ENCODE data around the gene OCA2.

OCA2 gene

GRCh38 chr15:27835233-27835939, 263.7 kb downstream of the OCA2 start:
- DNase-seq = no peak

GRCh38 chr15:27834684-27835083, 264.4 kb downstream of the OCA2 start:
- DNase-seq = no peak

GRCh38 chr15:27833974-27834373, 265.1 kb downstream of the OCA2 start:
- DNase-seq = no peak

GRCh38 chr15:27833178-27833577, 265.9 kb downstream of the OCA2 start:
- no peak for DNase-seq

GRCh38 chr15:27832237-27832596, 266.9 kb downstream of the OCA2 start:
- no peak for DNase-seq

GRCh38 chr15:27831384-27832236, 267.5 kb downstream of the OCA2 start:
- DNase-seq = no peak

GRCh38 chr15:27828746-27829145, 270.4 kb downstream of the OCA2 start:
- no peak for DNase-seq

- no peak for DNase-seq
Observed at GRCh38 chr15:27826902-27827714, 272.0 kb downstream of the OCA2 start.

GRCh38 chr15:27826411-27826810, 272.7 kb downstream of the OCA2 start:
- no peak for DNase-seq

- no peak for DNase-seq
Observed at GRCh38 chr15:27824841-27825422, 274.2 kb downstream of the OCA2 start.

GRCh38 chr15:27821273-27821672, 277.8 kb downstream of the OCA2 start:
- no peak for DNase-seq

GRCh38 chr15:27820722-27821121, 278.4 kb downstream of the OCA2 start:
- DNase-seq = no peak

- no peak for DNase-seq
Observed at GRCh38 chr15:27820232-27820631, 278.9 kb downstream of the OCA2 start.

- DNase-seq = no peak
Observed at GRCh38 chr15:27817258-27817657, 281.9 kb downstream of the OCA2 start.

- DNase-seq = no peak
Observed at GRCh38 chr15:27816790-27817189, 282.3 kb downstream of the OCA2 start.

GRCh38 chr15:27815035-27815434, 284.1 kb downstream of the OCA2 start:
- DNase-seq = no peak

GRCh38 chr15:27813139-27813538, 286.0 kb downstream of the OCA2 start:
- no peak for DNase-seq

GRCh38 chr15:27808182-27808581, 290.9 kb downstream of the OCA2 start:
- no peak for DNase-seq

- no peak for DNase-seq
Observed at GRCh38 chr15:27807335-27807734, 291.8 kb downstream of the OCA2 start.

GRCh38 chr15:27806396-27806795, 292.7 kb downstream of the OCA2 start:
- DNase-seq = no peak

GRCh38 chr15:27805261-27806220, 293.6 kb downstream of the OCA2 start:
- no peak for DNase-seq
